ENCODE results near the gene BRIP1.

The BRIP1 gene

DNA sequence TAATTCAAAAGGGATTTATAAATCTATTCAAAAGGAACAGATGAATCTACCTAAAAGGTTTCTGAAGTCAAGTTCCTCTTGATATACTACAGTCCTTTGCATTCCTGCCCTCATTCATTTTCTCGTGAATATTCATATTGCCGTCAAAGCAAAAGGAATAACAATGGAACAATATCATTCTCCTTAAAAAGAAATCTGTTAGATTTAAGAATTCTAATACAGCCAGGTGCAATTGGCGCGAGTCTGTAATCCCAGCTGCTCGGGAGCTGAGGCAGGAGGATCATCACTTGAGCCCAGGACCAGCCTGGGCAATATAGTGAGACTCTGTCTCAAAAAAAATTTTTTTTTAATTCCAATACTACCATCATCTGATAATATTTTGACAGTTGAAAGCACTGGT, 130.3 kb downstream of the BRIP1 start:
- no peak for ATAC-seq
- TF ChIP-seq, protein P1, sequence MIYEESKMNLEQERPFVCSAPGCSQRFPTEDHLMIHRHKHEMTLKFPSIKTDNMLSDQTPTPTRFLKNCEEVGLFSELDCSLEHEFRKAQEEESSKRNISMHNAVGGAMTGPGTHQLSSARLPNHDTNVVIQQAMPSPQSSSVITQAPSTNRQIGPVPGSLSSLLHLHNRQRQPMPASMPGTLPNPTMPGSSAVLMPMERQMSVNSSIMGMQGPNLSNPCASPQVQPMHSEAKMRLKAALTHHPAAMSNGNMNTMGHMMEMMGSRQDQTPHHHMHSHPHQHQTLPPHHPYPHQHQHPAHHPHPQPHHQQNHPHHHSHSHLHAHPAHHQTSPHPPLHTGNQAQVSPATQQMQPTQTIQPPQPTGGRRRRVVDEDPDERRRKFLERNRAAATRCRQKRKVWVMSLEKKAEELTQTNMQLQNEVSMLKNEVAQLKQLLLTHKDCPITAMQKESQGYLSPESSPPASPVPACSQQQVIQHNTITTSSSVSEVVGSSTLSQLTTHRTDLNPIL (CRISPR knock-in tag; IDR thresholded peaks at IDR 0.05; ENCODE audit: low read depth), result no peak
- TF ChIP-seq CSDC2 (CRISPR knock-in tag; IDR thresholded peaks at IDR 0.05) (no peak), ZNF565 (CRISPR knock-in tag; conservative IDR thresholded peaks at IDR 0.05; ENCODE audit: low read depth) (no peak), ZFP3 (CRISPR knock-in tag; IDR thresholded peaks at IDR 0.05) (no peak), ESRRG (CRISPR knock-in tag; IDR thresholded peaks at IDR 0.05) (no peak)

DNA sequence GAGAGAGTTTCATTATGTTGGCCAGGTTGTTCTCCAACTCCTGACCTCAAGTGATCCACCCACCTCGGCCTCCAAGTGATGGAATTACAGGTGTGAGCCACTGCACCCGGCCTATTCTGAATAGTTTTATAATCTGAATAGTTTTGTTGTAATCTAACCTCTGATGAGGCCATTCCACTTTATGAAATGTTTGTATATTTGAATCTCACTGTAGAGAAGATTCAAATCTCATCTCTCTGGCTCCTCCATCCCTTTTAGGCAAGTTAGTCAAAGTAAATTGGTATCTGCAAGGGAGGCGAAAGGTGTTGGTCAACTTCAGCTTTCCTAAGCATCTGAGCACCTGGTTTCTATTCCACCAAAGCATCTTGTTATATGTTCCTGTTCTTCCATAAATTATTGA, 131.2 kb downstream of the BRIP1 start:
- TF ChIP-seq CSDC2 (CRISPR knock-in tag; IDR thresholded peaks at IDR 0.05) (no peak), ZFP30 (CRISPR knock-in tag; IDR thresholded peaks at IDR 0.05) (no peak), ZFP3 (CRISPR knock-in tag; IDR thresholded peaks at IDR 0.05) (no peak), OSR1 (CRISPR knock-in tag; IDR thresholded peaks at IDR 0.05) (no peak)
- TF ChIP-seq, protein P2, sequence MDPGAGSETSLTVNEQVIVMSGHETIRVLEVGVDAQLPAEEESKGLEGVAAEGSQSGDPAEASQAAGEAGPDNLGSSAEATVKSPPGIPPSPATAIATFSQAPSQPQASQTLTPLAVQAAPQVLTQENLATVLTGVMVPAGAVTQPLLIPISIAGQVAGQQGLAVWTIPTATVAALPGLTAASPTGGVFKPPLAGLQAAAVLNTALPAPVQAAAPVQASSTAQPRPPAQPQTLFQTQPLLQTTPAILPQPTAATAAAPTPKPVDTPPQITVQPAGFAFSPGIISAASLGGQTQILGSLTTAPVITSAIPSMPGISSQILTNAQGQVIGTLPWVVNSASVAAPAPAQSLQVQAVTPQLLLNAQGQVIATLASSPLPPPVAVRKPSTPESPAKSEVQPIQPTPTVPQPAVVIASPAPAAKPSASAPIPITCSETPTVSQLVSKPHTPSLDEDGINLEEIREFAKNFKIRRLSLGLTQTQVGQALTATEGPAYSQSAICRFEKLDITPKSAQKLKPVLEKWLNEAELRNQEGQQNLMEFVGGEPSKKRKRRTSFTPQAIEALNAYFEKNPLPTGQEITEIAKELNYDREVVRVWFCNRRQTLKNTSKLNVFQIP (CRISPR knock-in tag; IDR thresholded peaks at IDR 0.05; ENCODE audit: borderline replicate concordance, low read depth), result no peak
- no peak for ATAC-seq

DNA sequence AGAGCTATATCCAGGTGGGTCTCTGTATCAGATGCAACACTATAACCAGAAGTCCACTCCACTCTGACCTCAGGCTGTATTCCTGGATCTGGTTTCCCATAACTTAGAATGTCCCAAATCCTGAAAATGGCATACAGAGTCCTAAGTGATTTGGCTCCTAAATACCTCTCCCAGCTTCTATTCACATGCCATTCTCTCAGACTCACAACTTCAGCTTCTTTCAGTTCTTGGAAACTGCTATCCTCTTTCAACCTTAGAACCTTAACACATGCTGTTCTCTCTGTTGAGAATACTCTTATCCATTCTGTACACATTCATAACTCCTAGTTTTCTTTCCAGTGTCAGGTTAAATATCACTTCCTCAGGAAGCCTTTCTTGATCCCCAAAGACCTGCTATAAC, 132.0 kb downstream of the BRIP1 start:
- ATAC-seq, result no peak; the same call in 2 of the 3 replicates

DNA sequence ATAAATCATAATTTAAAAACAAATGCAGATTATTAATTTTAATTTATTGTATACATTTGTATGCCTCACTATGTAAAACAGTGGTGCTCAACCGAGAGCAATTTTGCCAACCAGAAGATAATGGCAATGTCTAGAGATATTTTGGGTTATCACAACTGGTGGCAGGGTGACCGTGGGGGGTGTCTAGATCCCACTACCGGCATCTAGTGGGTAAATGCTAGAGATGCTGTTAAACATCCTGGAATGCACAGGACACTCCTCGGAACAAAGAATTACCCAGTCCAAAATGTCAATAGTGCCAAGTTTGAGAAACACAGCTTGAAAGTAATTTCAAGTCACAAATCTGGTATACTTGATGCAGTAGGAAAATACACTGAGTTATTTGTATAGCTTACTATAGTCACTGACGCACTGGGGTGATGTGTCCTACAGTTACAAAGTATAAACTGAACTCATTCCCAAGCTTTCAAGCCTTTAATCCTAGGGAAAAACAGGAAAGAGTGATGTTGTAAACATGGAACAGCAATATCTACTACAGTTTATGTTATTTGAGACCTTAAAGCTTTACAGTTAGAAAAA, 133.5 kb downstream of the BRIP1 start:
- no peak for ATAC-seq
- TF ChIP-seq TOX (CRISPR knock-in tag; IDR thresholded peaks at IDR 0.05; ENCODE audit: borderline replicate concordance), result no peak
- no peak for TF ChIP-seq OSR1 (CRISPR knock-in tag; IDR thresholded peaks at IDR 0.05)
- 0 out of 2 replicates have a peak, but pooled peaks have one; percentile 40 for TF ChIP-seq ISL1 (CRISPR knock-in tag; IDR thresholded peaks at IDR 0.05)

More for the DNA sequence above, 132.0 kb downstream of the BRIP1 start:
- TF ChIP-seq, protein P3, sequence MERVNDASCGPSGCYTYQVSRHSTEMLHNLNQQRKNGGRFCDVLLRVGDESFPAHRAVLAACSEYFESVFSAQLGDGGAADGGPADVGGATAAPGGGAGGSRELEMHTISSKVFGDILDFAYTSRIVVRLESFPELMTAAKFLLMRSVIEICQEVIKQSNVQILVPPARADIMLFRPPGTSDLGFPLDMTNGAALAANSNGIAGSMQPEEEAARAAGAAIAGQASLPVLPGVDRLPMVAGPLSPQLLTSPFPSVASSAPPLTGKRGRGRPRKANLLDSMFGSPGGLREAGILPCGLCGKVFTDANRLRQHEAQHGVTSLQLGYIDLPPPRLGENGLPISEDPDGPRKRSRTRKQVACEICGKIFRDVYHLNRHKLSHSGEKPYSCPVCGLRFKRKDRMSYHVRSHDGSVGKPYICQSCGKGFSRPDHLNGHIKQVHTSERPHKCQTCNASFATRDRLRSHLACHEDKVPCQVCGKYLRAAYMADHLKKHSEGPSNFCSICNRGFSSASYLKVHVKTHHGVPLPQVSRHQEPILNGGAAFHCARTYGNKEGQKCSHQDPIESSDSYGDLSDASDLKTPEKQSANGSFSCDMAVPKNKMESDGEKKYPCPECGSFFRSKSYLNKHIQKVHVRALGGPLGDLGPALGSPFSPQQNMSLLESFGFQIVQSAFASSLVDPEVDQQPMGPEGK (CRISPR knock-in tag; IDR thresholded peaks at IDR 0.05; ENCODE audit: borderline replicate concordance), result no peak
- no peak for TF ChIP-seq TOX (CRISPR knock-in tag; IDR thresholded peaks at IDR 0.05; ENCODE audit: borderline replicate concordance)
- no peak for TF ChIP-seq ZNF8 (CRISPR knock-in tag; IDR thresholded peaks at IDR 0.05)
- no peak for TF ChIP-seq OSR1 (CRISPR knock-in tag; IDR thresholded peaks at IDR 0.05)
- no peak for TF ChIP-seq ISL1 (CRISPR knock-in tag; IDR thresholded peaks at IDR 0.05)
- TF ChIP-seq RARB (CRISPR knock-in tag; IDR thresholded peaks at IDR 0.05), result no peak
- no peak for TF ChIP-seq PPARA (CRISPR knock-in tag; IDR thresholded peaks at IDR 0.05; ENCODE audit: borderline replicate concordance)
- TF ChIP-seq ESRRG (CRISPR knock-in tag; IDR thresholded peaks at IDR 0.05), result no peak
- no peak for TF ChIP-seq BACH2 (CRISPR knock-in tag; IDR thresholded peaks at IDR 0.05; ENCODE audit: borderline replicate concordance)
- TF ChIP-seq CSDC2 (CRISPR knock-in tag; IDR thresholded peaks at IDR 0.05), result no peak
- TF ChIP-seq GLIS3 (CRISPR knock-in tag; IDR thresholded peaks at IDR 0.05), result no peak
- no peak for TF ChIP-seq ZNF70 (CRISPR knock-in tag; IDR thresholded peaks at IDR 0.05)
- TF ChIP-seq, protein P4, sequence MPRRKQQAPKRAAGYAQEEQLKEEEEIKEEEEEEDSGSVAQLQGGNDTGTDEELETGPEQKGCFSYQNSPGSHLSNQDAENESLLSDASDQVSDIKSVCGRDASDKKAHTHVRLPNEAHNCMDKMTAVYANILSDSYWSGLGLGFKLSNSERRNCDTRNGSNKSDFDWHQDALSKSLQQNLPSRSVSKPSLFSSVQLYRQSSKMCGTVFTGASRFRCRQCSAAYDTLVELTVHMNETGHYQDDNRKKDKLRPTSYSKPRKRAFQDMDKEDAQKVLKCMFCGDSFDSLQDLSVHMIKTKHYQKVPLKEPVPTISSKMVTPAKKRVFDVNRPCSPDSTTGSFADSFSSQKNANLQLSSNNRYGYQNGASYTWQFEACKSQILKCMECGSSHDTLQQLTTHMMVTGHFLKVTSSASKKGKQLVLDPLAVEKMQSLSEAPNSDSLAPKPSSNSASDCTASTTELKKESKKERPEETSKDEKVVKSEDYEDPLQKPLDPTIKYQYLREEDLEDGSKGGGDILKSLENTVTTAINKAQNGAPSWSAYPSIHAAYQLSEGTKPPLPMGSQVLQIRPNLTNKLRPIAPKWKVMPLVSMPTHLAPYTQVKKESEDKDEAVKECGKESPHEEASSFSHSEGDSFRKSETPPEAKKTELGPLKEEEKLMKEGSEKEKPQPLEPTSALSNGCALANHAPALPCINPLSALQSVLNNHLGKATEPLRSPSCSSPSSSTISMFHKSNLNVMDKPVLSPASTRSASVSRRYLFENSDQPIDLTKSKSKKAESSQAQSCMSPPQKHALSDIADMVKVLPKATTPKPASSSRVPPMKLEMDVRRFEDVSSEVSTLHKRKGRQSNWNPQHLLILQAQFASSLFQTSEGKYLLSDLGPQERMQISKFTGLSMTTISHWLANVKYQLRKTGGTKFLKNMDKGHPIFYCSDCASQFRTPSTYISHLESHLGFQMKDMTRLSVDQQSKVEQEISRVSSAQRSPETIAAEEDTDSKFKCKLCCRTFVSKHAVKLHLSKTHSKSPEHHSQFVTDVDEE (CRISPR knock-in tag; IDR thresholded peaks at IDR 0.05), result no peak
- no peak for TF ChIP-seq ZFP3 (CRISPR knock-in tag; IDR thresholded peaks at IDR 0.05)
- no peak for TF ChIP-seq ZC3H10 (CRISPR knock-in tag; IDR thresholded peaks at IDR 0.05)
- TF ChIP-seq ZFP30 (CRISPR knock-in tag; IDR thresholded peaks at IDR 0.05), result no peak
- no peak for TF ChIP-seq TCF4 (CRISPR knock-in tag; IDR thresholded peaks at IDR 0.05; ENCODE audit: borderline replicate concordance)

All from SK-N-SH treated with all-trans-retinoic acid at 6 μM for 48 hours (cell line).